ENCODE results near the gene AFF3.

AFF3 gene

DNA sequence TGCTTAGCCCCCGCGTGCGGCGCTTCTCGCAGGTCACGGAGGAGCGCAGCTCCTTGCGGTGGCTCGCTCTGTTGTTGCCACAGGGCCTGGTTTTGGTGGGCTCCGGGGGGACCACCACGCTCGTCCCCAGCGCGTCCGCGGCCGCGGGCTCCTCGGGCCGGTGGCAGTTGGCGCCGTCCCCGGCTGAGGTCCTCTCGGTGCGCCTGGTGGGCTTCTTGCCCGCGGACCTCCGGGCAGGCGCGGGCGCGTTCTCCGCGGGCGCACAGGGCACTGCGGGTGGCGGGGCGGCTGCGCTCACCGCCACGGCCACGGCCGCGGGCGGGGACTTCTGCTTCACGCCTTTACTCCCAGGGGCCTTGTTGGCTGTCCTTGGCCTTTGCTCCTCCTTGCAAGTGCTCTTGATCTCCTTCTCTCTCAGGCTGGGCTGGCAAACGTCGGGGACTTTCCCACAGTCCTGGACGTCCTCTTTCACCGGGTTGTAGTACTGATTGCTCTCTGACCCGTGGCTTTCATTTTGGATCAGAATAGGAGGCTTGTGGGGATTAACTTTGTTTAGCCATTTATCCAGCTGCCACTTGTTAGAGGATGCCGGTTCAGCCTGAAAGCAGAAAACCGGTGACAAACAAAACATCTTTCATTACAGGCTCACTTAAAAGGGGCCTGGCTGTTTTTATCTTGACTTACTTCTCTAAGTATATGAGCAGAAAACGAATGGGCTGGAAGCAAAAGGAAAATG is 548.5 kb downstream of the AFF3 start:
- no peak overlapping the region for H4K91ac ChIP-seq (ENCODE audit: low read depth, low read length)
- no peak overlapping the region for H2BK5ac ChIP-seq (ENCODE audit: low read depth, low read length, poor library complexity)
- no peaks in the 10 kb centered on the region for H3K36me3 ChIP-seq (ENCODE audit: control insufficient read depth in 1 of 2, insufficient read depth in 2 of 2, low read length in 2 of 2)
- peaks cover 0 to 3% of the 10 kb centered on the region in 2 experiments for H3K4me1 ChIP-seq (ENCODE audit: control insufficient read depth in 1 of 2, insufficient read depth in 2 of 2, low read length in 2 of 2)
- no peak overlapping the region for H3K4ac ChIP-seq (ENCODE audit: low read depth, low read length)
- no peak overlapping the region for H3K23ac ChIP-seq (ENCODE audit: low read length)
- no peaks in the 10 kb centered on the region for H3K79me1 ChIP-seq (ENCODE audit: low read length)
- no CpG with 5 or more reads among the region's 54 CpGs for WGBS (ENCODE audit: extremely low coverage, insufficient coverage, insufficient read length)
- H2AK5ac ChIP-seq (ENCODE audit: low read length), result no peak overlapping the region
- H3K4me3 ChIP-seq (ENCODE audit: low read depth, low read length), result no peak overlapping the region
- no peaks in the 10 kb centered on the region for H3K27me3 ChIP-seq (ENCODE audit: insufficient read depth, low read length)
- H3K9ac ChIP-seq (ENCODE audit: low read length), result no peak overlapping the region
- H2AFZ ChIP-seq (ENCODE audit: insufficient read depth, low read length, poor library complexity), result no peak overlapping the region
- no peak overlapping the region for H3K14ac ChIP-seq (ENCODE audit: low read length)
- no peaks in the 10 kb centered on the region for H3K79me2 ChIP-seq (ENCODE audit: control insufficient read depth, insufficient read depth, low read length, poor library complexity)
- H3K18ac ChIP-seq (ENCODE audit: low read length), result no peak overlapping the region
- H2BK12ac ChIP-seq (ENCODE audit: low read length), result no peak overlapping the region
- no peak overlapping the region for H3K27ac ChIP-seq (ENCODE audit: low read depth, low read length)
- H3K4me2 ChIP-seq (ENCODE audit: low read length), result no peak overlapping the region
- H4K12ac ChIP-seq (ENCODE audit: low read depth, low read length), result no peak overlapping the region
- H3K9me3 ChIP-seq (ENCODE audit: insufficient read depth, low read depth, low read length), result no peaks in the 10 kb centered on the region
- DNase-seq, result no peak
- no peak overlapping the region for H4K8ac ChIP-seq (ENCODE audit: low read depth, low read length)
- no peak overlapping the region for H2BK120ac ChIP-seq (ENCODE audit: insufficient read depth, low read length, poor library complexity)

DNA sequence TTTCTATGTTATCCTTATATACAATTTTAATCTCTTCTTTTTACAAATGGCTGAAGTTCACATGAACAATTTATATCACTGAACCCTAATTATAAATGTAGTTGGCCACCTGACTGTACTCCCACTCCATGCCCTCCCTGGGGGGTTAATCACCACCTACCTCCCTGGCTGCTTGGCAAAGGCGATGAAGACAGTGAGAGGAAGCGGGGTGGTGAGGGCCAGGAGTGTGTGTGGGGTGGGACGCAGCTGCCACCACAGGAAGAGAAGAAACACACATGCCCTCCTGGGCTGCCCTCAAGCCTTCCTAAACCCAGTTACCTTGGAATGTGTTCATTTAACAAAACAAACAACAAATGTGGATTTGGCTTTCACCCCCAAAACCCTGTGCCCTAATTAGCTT is 565.6 kb downstream of the AFF3 start:
- peaks cover 4% of the 10 kb centered on the region for H3K79me1 ChIP-seq (ENCODE audit: low read length)
- H3K4me3 ChIP-seq (ENCODE audit: low read depth, low read length), result no peak overlapping the region
- H4K12ac ChIP-seq (ENCODE audit: low read depth, low read length), result no peak overlapping the region
- DNase-seq, result no peak
- no peak overlapping the region for H2AFZ ChIP-seq (ENCODE audit: insufficient read depth, low read length, poor library complexity)
- H3K9ac ChIP-seq (ENCODE audit: low read length), result no peak overlapping the region
- H3K23ac ChIP-seq (ENCODE audit: low read length), result no peak overlapping the region
- H3K14ac ChIP-seq (ENCODE audit: low read length), result no peak overlapping the region
- WGBS (ENCODE audit: extremely low coverage, insufficient coverage, insufficient read length), result no CpG with 5 or more reads among the region's 3 CpGs
- peak overlapping the region; percentile 69 for H2BK120ac ChIP-seq (ENCODE audit: insufficient read depth, low read length, poor library complexity)
- no peaks in the 10 kb centered on the region for H3K36me3 ChIP-seq (ENCODE audit: control insufficient read depth in 1 of 2, insufficient read depth in 2 of 2, low read length in 2 of 2)
- no peak overlapping the region for H2AK5ac ChIP-seq (ENCODE audit: low read length)
- H2BK5ac ChIP-seq (ENCODE audit: low read depth, low read length, poor library complexity), result no peak overlapping the region
- H4K91ac ChIP-seq (ENCODE audit: low read depth, low read length), result no peak overlapping the region
- H3K4me2 ChIP-seq (ENCODE audit: low read length), result no peak overlapping the region
- no peaks in the 10 kb centered on the region for H3K79me2 ChIP-seq (ENCODE audit: control insufficient read depth, insufficient read depth, low read length, poor library complexity)
- peaks cover 10 to 11% of the 10 kb centered on the region in 2 experiments for H3K4me1 ChIP-seq (ENCODE audit: control insufficient read depth in 1 of 2, insufficient read depth in 2 of 2, low read length in 2 of 2)
- H4K8ac ChIP-seq (ENCODE audit: low read depth, low read length), result no peak overlapping the region
- no peak overlapping the region for H3K27ac ChIP-seq (ENCODE audit: low read depth, low read length)
- no peak overlapping the region for H3K4ac ChIP-seq (ENCODE audit: low read depth, low read length)
- no peak overlapping the region for H3K18ac ChIP-seq (ENCODE audit: low read length)
- H2BK12ac ChIP-seq (ENCODE audit: low read length), result no peak overlapping the region
- no peaks in the 10 kb centered on the region for H3K27me3 ChIP-seq (ENCODE audit: insufficient read depth, low read length)
- no peaks in the 10 kb centered on the region for H3K9me3 ChIP-seq (ENCODE audit: insufficient read depth, low read depth, low read length)

DNA sequence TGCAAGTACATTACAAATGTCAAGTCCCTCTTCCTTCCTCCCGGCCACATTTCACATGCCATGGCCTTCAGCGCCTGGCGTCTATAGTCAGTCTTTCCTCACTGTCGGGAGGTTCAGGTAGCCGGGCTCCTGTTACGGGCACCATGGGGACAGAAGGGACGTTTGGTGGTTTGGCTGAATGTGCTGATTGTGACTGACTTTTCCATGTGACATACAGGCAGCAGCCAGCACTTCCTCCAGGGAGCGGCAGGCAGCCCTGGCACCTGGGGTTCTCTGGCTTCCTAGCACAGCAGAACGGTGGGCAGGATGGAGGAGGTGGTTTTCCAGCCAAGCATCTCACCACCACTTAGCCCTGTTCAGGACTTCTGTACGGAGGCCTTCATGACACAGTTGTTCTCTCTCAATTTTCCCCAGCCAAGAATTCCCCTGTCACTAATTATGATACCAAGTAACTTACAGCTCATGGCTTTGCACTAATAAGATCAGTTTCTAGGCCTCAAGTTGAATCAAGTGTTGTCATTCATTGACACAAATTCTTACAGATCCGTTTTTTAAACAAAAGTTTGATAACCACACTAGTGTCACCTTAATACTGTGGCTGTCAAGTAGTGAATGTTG is 568.6 kb downstream of the AFF3 start:
- H3K4me2 ChIP-seq (ENCODE audit: low read length), result no peak overlapping the region
- H3K23ac ChIP-seq (ENCODE audit: low read length), result no peak overlapping the region
- no peak overlapping the region for H3K9ac ChIP-seq (ENCODE audit: low read length)
- H3K4ac ChIP-seq (ENCODE audit: low read depth, low read length), result no peak overlapping the region
- H2AFZ ChIP-seq (ENCODE audit: insufficient read depth, low read length, poor library complexity), result no peak overlapping the region
- no peaks in the 10 kb centered on the region for H3K36me3 ChIP-seq (ENCODE audit: control insufficient read depth in 1 of 2, insufficient read depth in 2 of 2, low read length in 2 of 2)
- H2AK5ac ChIP-seq (ENCODE audit: low read length), result no peak overlapping the region
- no peak overlapping the region for H4K12ac ChIP-seq (ENCODE audit: low read depth, low read length)
- WGBS (ENCODE audit: extremely low coverage, insufficient coverage, insufficient read length), result no CpG with 5 or more reads among the region's 11 CpGs
- H4K91ac ChIP-seq (ENCODE audit: low read depth, low read length), result no peak overlapping the region
- H3K79me2 ChIP-seq (ENCODE audit: control insufficient read depth, insufficient read depth, low read length, poor library complexity), result no peaks in the 10 kb centered on the region
- no peak overlapping the region for H3K18ac ChIP-seq (ENCODE audit: low read length)
- H3K4me1 ChIP-seq (ENCODE audit: control insufficient read depth in 1 of 2, insufficient read depth in 2 of 2, low read length in 2 of 2), result no peaks in the 10 kb centered on the region
- H3K27me3 ChIP-seq (ENCODE audit: insufficient read depth, low read length), result no peaks in the 10 kb centered on the region
- no peak overlapping the region for H2BK120ac ChIP-seq (ENCODE audit: insufficient read depth, low read length, poor library complexity)
- H3K4me3 ChIP-seq (ENCODE audit: low read depth, low read length), result no peak overlapping the region
- no peak for DNase-seq
- no peak overlapping the region for H3K14ac ChIP-seq (ENCODE audit: low read length)
- no peaks in the 10 kb centered on the region for H3K79me1 ChIP-seq (ENCODE audit: low read length)
- no peak overlapping the region for H4K8ac ChIP-seq (ENCODE audit: low read depth, low read length)
- H3K9me3 ChIP-seq (ENCODE audit: insufficient read depth, low read depth, low read length), result no peaks in the 10 kb centered on the region
- H3K27ac ChIP-seq (ENCODE audit: low read depth, low read length), result no peak overlapping the region
- H2BK5ac ChIP-seq (ENCODE audit: low read depth, low read length, poor library complexity), result no peak overlapping the region
- no peak overlapping the region for H2BK12ac ChIP-seq (ENCODE audit: low read length)

DNA sequence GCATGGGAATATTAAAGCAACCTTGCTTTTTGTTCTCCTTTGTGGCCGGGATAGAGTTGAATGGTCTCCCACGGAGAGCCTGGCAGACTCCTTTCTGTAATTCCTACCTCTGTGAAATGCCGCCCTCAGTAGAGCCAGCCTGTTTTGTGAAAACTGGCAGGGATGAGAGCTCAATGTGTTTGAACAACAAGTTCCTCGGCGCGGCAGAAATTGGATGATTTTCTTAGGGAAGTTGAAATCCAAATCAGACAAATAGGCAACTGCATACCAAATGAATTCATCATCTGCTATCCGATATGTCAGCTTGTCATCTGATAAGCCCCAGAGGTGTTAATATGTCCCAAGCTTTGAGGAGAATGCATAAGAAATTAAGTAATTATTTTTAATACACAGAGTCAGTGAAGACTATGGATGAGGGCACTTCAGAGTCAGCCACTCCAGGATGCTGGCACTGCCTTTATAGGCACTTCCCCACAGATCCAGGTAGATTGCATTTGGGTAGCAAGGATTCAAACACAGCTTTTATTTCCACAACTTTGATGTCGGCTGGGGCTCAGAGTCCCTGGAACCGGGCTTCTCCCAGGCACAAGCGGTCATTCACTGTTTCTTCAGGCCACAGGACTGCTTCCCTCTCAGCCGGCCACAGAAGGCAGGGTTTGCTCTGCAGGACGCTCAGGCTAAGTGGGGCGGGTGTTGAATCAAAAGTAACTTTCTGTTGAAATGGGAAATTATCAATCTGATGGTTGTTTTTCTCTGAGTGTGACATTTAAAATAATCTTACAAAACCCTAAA is 569.8 kb downstream of the AFF3 start:
- no CpG with 5 or more reads among the region's 13 CpGs for WGBS (ENCODE audit: extremely low coverage, insufficient coverage, insufficient read length)
- Histone ChIP-seq H3K79me2 (ENCODE audit: control insufficient read depth, insufficient read depth, low read length, poor library complexity) (no peaks in the 10 kb centered on the region), H3K23ac (ENCODE audit: low read length) (no peak overlapping the region), H3K36me3 (ENCODE audit: control insufficient read depth in 1 of 2, insufficient read depth in 2 of 2, low read length in 2 of 2) (no peaks in the 10 kb centered on the region), H2BK5ac (ENCODE audit: low read depth, low read length, poor library complexity) (no peak overlapping the region), H4K12ac (ENCODE audit: low read depth, low read length) (no peak overlapping the region), H4K8ac (ENCODE audit: low read depth, low read length) (no peak overlapping the region), H3K27me3 (ENCODE audit: insufficient read depth, low read length) (no peaks in the 10 kb centered on the region), H2BK12ac (ENCODE audit: low read length) (no peak overlapping the region), H3K79me1 (ENCODE audit: low read length) (no peaks in the 10 kb centered on the region), H3K27ac (ENCODE audit: low read depth, low read length) (no peak overlapping the region), H4K91ac (ENCODE audit: low read depth, low read length) (no peak overlapping the region), H3K9me3 (ENCODE audit: insufficient read depth, low read depth, low read length) (no peaks in the 10 kb centered on the region), H2BK120ac (ENCODE audit: insufficient read depth, low read length, poor library complexity) (no peak overlapping the region), H3K4me1 (ENCODE audit: control insufficient read depth in 1 of 2, insufficient read depth in 2 of 2, low read length in 2 of 2) (no peaks in the 10 kb centered on the region), H2AK5ac (ENCODE audit: low read length) (no peak overlapping the region), H3K4me3 (ENCODE audit: low read depth, low read length) (no peak overlapping the region), H3K4ac (ENCODE audit: low read depth, low read length) (no peak overlapping the region), H3K4me2 (ENCODE audit: low read length) (no peak overlapping the region), H3K14ac (ENCODE audit: low read length) (no peak overlapping the region), H2AFZ (ENCODE audit: insufficient read depth, low read length, poor library complexity) (no peak overlapping the region), H3K18ac (ENCODE audit: low read length) (no peak overlapping the region), H3K9ac (ENCODE audit: low read length) (no peak overlapping the region)
- DNase-seq, result peak in 1 of 2 donors; percentile 51
